OCI-LY1 (cell line): ENCODE results near the gene CDK5RAP3.

Experiments
- EZH2 ChIP-seq: fragments of 200-600 bp; sonication (generic), shearing (Covaris generic); IDR thresholded peaks from 2 replicates; pipeline ENCODE4 v1.8.0; 2017; ENCODE audit warnings: borderline replicate concordance, mixed run types, mild to moderate bottlenecking, antibody characterized with exemption, low read length, moderate library complexity, mixed read lengths
- TF ChIP-seq, protein P1 (sequence below): fragments of 200-600 bp; sonication (generic), shearing (Covaris generic); IDR thresholded peaks from 2 replicates; pipeline ENCODE4 v1.5.1; 2017; ENCODE audit warnings: mild to moderate bottlenecking, antibody characterized with exemption, low read length, moderate library complexity, mixed read lengths

DNA sequence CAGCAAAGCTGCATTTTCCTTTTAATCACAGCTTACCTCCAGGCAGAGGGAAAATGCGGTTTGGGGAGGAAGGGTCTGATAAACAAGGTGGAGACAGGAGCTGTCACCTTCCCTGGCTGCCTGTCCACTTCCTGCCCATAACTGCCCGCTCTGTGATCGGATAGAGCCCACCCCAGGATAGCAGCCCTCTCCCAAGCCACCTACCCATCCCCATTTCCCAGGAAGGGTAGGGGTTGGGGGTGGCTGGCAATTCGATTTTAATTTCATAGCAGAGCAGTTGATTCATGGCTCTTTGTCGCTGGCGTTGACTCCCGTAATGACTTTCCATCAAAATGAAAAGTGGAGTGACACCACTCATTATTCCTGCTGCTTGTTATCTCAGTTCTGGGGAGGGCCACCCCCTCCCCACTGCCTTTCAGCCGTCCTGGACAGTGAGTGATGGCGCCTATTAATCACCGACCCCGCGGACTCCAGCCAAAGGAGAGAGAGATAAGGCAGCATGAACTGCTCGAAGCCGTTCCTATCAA is 11.2 kb downstream of the CDK5RAP3 start:
- TF ChIP-seq, protein P1, sequence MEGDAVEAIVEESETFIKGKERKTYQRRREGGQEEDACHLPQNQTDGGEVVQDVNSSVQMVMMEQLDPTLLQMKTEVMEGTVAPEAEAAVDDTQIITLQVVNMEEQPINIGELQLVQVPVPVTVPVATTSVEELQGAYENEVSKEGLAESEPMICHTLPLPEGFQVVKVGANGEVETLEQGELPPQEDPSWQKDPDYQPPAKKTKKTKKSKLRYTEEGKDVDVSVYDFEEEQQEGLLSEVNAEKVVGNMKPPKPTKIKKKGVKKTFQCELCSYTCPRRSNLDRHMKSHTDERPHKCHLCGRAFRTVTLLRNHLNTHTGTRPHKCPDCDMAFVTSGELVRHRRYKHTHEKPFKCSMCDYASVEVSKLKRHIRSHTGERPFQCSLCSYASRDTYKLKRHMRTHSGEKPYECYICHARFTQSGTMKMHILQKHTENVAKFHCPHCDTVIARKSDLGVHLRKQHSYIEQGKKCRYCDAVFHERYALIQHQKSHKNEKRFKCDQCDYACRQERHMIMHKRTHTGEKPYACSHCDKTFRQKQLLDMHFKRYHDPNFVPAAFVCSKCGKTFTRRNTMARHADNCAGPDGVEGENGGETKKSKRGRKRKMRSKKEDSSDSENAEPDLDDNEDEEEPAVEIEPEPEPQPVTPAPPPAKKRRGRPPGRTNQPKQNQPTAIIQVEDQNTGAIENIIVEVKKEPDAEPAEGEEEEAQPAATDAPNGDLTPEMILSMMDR = no peak
- TF ChIP-seq EZH2 = no peak
